ENCODE results near the gene FFAR3.
A peak's percentile ranks its signal among the peaks of the same experiment; 100 is the strongest.

DNA sequence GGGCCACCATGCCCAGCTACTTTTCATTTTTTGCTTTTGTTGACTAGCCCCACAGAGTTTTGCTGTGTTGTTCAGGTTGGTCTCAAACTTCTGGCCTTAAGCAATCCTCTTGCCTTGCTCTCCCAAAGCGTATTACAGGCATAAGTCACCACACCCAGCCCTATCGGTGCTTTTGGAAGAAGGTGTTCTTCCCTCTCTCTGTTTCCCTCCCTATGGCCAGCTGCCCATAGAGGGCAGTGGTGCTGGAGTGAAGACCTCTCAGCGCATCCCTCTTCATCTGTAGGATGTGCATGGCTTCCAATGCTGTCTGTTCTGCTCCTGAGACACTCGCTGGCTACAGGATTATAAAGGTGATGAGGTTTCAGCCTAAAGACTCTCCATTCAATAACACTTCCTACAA, 30.6 kb upstream of the FFAR3 start:
- TF ChIP-seq CTCF (IDR thresholded peaks at IDR 0.05) (peak; percentile 54), ZFX (IDR thresholded peaks at IDR 0.05; ENCODE audit: borderline replicate concordance) (no peak)
